WTC11 (cell line): ENCODE measurements around the gene PIGV.

Source experiments
- CTCF ChIP-seq: fragments of 200-600 bp; IDR thresholded peaks from 2 replicates; pipeline ENCODE4 v1.8.0; 2022; ENCODE audit warnings: antibody characterized with exemption
- ESRRA ChIP-seq: sonication (generic); formaldehyde crosslinking; IDR thresholded peaks from 2 replicates; pipeline ENCODE4 v1.8.1; 2022; ENCODE audit warnings: mild to moderate bottlenecking, missing genetic modification reagents, borderline replicate concordance
- JAZF1 ChIP-seq: fragments of 250-450 bp; sonication (Bioruptor Pico); IDR thresholded peaks from 2 replicates; pipeline ENCODE4 v1.9.0; 2021; ENCODE audit warnings: moderate library complexity, mild to moderate bottlenecking, inconsistent platforms
- NFYB ChIP-seq: sonication (generic); formaldehyde crosslinking; conservative IDR thresholded peaks from 2 replicates; pipeline ENCODE4 v1.8.0; 2022; ENCODE audit warnings: low read depth, missing genetic modification reagents
- NR2C2 ChIP-seq: sonication (generic); formaldehyde crosslinking; IDR thresholded peaks from 2 replicates; pipeline ENCODE4 v1.8.0; 2022; ENCODE audit warnings: mild to moderate bottlenecking, missing genetic modification reagents
- SMAD4 ChIP-seq: sonication (generic); formaldehyde crosslinking; IDR thresholded peaks from 2 replicates; pipeline ENCODE4 v1.8.0; 2022; ENCODE audit warnings: mild to moderate bottlenecking, missing genetic modification reagents
- TEAD4 ChIP-seq: sonication (generic); formaldehyde crosslinking; IDR thresholded peaks from 2 replicates; pipeline ENCODE4 v1.8.0; 2022; ENCODE audit warnings: mild to moderate bottlenecking, missing genetic modification reagents
- ZNF232 ChIP-seq: sonication (generic); formaldehyde crosslinking; IDR thresholded peaks from 2 replicates; pipeline ENCODE4 v1.8.0; 2022; ENCODE audit warnings: mild to moderate bottlenecking, missing genetic modification reagents
- ZNF512 ChIP-seq: sonication (generic); formaldehyde crosslinking; IDR thresholded peaks from 2 replicates; pipeline ENCODE4 v1.8.1; 2022; ENCODE audit warnings: missing genetic modification reagents, borderline replicate concordance
- TF ChIP-seq, protein P1 (sequence below): sonication (generic); formaldehyde crosslinking; IDR thresholded peaks from 2 replicates; pipeline ENCODE4 v1.8.1; 2023; ENCODE audit warnings: mild to moderate bottlenecking, missing genetic modification reagents
- TF ChIP-seq, protein P2 (sequence below): sonication (generic); formaldehyde crosslinking; IDR thresholded peaks from 2 replicates; pipeline ENCODE4 v1.8.1; 2022; ENCODE audit warnings: low read depth, mild to moderate bottlenecking, moderate library complexity, missing genetic modification reagents, borderline replicate concordance

- TF ChIP-seq, protein P1, sequence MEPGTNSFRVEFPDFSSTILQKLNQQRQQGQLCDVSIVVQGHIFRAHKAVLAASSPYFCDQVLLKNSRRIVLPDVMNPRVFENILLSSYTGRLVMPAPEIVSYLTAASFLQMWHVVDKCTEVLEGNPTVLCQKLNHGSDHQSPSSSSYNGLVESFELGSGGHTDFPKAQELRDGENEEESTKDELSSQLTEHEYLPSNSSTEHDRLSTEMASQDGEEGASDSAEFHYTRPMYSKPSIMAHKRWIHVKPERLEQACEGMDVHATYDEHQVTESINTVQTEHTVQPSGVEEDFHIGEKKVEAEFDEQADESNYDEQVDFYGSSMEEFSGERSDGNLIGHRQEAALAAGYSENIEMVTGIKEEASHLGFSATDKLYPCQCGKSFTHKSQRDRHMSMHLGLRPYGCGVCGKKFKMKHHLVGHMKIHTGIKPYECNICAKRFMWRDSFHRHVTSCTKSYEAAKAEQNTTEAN (CRISPR knock-in tag), result no peak
- TF ChIP-seq CTCF, result no peak
- TF ChIP-seq NR2C2, result no peak
- no peak for TF ChIP-seq SMAD4 (CRISPR knock-in tag)
- TF ChIP-seq NFYB (CRISPR knock-in tag), result no peak
- TF ChIP-seq, protein P2, sequence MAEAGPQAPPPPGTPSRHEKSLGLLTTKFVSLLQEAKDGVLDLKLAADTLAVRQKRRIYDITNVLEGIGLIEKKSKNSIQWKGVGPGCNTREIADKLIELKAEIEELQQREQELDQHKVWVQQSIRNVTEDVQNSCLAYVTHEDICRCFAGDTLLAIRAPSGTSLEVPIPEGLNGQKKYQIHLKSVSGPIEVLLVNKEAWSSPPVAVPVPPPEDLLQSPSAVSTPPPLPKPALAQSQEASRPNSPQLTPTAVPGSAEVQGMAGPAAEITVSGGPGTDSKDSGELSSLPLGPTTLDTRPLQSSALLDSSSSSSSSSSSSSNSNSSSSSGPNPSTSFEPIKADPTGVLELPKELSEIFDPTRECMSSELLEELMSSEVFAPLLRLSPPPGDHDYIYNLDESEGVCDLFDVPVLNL (CRISPR knock-in tag), result no peak
- no peak for TF ChIP-seq JAZF1 (CRISPR knock-in tag)
- no peak for TF ChIP-seq TEAD4 (CRISPR knock-in tag)
- TF ChIP-seq ZNF512 (CRISPR knock-in tag), result no peak
- TF ChIP-seq ZNF232 (CRISPR knock-in tag), result no peak
- TF ChIP-seq ESRRA (CRISPR knock-in tag), result no peak
These were observed 1.8 kb downstream of the PIGV start for GRCh38 chr1:26789612-26789865.
